Activated CD8-positive, alpha-beta memory T cell treated with anti-CD3 and anti-CD28 coated beads, Interleukin-2, amount 50 U/mL, for 48 hours (primary cell): ENCODE data around the gene CPSF4L.
"Not testable (repeated sequence)": the region's sequence is repeated elsewhere in the genome, so short reads cannot be mapped to it uniquely, and the experiment has no call there.

Experiments used
- DNase-seq: peaks from one replicate; pipeline ENCODE4 v3.0.0-alpha.2; 2020

Gene CPSF4L

DNA sequence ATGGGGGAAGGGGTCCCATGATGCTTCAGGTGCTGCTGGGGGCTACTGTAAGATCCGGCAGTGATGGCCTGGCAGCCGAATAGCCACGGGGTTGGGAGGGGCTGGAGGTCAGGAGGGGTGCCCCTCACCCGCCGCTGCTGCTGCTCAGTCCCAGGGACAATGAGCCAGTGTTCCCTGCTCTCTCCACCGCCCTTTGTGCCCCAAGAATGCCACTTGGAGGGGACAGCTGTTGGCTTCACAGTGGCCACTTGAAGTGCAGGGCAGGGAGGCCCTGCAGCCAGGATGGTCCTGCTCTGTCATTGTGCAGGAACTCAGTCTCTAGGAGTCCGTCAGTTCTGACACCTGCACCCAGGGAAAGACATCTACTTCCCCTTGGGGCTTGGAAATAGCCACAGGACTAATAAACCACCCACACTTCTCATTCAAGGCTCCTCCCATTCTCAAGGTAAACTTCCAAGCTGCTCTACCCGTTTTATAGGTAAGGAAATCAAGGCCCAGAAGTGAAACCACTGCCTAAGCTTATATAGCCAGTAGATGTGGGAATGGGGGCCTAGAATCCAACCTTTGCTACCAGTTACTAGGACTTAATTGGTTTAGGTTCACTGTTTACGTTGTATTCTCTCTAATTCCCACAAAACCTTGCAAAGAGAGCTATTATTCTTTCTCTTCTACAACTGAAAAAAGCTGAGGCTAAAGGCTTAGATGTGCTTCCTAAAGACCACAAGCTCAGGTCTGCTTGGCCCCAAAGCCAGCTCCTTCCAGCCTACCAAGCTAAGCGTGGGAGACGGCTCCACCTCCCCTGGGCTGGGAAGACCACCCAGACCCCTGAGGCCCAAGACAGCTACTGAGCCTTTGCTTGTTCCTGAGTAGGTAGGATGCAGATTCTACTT lies 6.2 kb upstream of the CPSF4L start:
- DNase-seq = no peak

DNA sequence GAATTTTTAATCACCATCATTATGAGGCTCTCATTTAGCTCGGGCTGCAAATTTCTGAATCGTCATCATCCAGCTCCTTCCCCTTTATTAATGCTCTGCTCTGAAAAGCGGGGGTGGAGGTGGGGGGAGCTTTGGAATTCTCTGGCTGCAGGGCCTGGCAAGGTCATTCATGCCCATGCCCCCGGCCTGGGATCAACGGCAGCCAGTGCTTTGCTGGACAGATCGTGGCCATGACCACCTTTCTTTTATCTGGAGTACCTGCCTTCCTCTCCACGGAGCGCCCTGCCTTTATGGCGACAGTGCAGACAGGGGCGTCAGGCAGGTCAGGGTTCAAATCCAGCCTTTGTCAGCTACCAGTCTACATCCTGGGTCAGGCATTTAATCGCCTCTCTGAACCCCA lies 5.1 kb upstream of the CPSF4L start:
- DNase-seq = no peak

DNA sequence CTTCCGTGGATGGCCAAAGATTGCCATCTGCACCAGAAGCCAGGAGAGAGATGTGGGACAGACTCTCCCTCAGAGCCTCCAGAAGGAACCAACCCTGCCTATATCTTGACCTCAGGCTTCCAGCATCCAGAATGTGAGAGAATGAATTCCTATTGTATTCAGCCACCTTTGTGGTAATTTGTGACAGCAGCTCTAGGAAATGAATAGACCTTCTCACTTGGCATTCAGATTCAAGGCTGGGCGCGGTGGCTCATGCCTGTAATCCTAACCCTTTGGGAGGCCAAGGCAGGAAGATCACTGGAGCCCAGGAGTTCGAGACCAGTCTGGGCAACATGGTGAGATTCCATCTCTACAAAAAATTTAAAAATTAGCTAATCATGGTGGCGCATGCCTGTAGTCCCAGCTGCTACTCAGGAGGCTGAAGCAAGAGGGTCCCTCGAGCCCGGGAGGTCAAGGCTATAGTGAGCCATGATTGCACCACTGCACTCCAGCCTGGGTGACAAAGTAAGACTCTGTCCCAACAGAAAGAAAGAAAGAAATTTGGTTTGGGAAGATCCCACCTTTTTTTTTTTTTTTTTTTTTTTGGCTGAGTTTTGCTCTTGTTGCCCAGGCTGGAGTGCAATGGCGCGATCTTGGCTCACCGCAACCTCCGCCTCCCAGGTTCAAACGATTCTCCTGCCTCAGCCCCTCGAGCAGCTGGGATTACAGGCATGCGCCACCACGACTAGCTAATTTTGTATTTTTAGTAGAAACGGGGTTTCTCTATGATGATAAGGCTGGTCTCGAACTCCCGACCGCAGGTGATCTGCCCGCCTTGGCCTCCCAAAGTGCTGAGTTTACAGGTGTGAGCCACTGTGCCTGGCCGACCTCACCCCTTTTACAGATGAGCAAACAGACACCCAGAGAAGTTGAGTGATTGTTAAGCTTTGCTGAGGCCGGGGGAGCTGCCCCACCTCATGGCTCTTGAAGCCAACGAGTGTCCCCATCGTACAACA lies 4.3 kb upstream of the CPSF4L start:
- no peak for DNase-seq

DNA sequence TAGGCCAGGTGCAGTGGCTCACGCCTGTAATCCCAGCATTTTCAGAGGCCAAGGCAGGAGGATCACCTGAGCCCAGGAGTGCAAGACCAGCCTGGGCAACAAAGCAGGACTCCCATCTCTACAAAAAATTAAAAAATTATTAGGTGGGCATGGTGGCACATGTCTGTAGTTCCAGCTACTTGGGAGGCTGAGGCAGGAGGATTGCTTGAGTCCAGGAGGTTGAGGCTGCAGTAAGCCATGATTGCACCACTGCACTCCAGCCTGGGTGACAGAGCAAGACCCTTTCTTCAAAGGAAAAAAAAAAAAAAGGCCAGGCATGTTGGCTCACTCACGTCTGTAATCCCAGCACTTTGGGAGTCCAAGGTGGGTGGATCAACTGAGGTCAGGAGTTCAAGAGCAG lies 2.8 kb upstream of the CPSF4L start:
- not testable (repeated sequence) for DNase-seq

DNA sequence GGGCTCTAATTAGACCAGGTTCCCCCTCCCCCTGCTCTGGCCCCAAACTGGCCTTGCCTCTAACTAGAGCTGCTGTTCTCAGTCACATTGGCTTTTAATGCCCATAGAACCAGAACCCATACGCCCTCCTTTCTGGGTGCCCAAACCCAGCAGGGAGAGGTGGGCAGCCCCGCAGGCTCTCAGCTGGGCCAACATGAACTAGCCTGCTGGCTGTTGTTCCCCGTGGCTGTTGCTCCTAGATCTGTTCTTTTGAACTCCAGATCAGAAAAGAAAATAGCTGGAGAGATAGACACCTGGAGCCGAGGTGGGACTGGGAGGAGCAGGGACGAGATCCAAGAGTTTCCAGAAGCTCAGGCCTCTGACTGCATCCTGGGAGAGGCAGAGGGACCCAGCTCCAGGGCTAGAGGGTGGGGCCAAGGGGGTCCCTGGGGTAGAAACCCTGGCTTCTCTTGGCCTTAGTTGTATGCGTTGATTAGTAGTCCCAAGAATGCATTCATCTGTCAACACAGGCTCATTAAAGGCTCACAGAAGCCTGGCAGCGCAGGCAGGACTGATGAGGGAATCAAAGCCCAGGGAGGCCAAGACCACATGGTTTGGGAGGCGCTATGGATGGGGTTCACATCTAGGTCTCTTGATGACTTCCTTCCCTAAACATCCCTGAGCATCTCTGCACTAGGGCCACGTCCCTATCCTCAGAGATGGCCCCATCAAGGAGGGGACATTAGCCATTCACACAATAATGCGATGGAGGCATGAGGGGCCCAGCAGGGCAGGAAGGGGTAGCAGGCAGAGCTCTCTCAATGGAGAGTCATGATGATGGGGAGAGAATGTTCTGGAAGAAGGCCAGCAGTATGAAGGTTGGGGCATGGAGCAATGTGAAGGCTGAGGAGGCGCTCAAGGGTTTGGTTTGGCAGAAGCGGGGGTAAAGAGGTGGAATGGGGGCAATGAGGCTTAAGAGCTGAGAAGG lies 1.3 kb upstream of the CPSF4L start:
- no peak for DNase-seq

DNA sequence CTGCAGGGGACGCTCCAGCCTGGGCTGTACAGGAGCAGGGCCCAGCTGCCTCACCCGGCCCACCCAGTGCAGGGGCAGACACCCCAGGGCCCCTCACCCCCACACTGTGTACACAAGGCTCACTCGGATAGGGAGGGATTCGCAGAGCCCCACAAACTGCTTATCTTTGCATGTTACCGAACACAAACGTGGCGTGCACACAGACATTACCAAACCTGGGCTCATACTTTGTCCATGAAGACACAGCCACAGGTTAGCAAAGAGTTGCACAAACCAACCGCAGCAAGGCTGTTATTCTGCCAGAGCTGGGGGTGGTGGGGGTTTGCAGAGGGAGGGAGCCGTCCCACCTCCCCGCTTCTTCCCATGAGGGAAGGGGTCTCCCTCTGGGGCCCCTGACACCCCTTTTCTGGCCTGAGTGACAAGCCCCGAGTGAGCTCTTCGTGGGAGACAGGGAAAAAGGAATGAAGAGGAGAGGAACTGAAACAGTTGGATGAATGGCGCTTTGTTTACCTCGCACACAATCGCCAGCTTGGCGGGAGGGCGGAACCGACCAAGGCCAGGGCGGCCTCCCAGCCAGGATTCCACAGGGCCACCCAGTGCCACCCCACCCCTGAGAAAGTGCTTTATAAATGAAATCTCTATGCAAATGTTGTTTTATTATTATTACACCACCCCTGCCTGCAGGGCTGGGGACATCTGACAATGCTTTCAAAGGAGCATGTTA lies 434 bp upstream of the CPSF4L start:
- DNase-seq = no peak

DNA sequence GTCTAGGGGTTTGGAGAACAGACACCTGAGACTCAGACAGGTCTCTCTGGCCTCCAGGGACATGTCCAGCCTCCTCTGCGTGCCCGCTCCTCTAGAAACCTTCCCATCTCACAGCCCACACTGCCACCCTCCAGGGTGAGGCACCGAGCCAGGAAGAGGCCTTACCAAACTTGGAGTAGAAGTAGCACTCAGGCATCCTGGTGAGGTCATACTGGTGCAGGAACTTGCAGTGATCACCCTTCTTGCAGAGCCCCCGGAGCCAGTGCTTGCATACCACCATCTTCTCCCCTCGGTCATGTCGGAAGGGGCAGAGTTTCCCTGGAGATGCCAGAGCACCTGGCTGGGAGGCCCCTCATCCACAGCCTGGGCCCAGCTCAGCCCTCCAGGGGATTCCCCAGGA lies 4.2 kb downstream of the CPSF4L start:
- DNase-seq = no peak

DNA sequence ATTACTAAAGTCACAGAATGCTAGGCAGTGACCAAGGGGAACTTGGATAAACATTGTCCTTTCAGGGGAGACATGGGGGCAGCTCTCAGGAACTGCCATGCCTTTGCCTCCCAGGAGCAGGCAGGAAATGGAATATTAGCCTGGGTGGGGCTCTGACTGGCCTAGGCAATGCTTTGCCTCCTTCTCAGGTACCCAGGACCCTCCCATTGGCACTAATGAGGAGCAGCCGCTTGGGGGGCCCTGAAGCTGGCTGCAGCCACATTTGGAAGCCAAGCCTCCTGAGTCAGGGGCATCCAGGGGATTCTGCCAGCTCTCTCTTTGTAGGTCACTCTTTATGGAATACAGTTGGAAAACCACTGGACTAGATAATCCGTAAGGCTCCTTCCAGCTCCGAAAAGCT lies 5.5 kb downstream of the CPSF4L start:
- no peak for DNase-seq

DNA sequence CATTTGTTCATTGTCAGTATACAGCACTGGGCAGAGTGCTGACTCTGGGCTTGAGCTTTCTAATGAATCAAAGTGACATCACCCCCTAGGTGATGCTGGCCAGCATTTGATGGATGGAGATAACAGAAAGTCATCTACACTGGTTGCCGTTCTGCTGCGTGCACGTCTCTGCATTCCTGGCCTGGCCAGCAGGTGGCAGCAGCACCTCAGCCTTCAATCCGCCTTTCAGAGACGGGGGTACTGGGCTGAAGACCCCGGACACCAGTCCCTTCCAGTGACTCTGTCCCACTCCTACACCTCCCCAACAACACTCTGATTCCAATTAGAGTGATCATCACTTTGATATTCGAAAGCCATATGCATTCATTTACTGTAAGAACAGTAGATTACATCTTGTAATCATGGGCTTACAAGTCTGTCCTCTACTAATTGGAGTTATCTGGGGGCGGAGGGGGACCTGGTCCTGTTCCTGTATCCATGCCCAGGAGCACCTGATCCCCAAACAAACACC lies 6.0 kb downstream of the CPSF4L start:
- DNase-seq = peak; percentile 84

DNA sequence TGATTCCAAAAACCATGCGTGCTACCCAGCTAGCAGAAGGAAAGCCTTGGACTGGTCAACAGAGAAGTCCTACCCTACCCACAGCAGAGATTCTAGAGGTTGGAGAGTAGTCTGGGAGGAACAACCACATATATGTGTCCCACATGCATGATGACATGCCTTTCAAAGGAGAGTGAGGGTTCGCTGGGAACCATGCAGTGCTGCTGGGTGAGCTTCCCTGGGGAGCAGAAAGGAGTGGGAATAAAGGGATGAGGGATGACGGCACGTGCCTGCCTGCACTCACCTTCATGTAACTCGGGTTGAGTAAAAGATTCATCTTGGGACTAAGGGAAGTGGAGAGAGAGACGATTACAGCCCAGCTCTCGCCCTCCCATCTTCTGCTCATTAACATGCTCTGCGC lies 9.8 kb downstream of the CPSF4L start:
- DNase-seq = no peak

DNA sequence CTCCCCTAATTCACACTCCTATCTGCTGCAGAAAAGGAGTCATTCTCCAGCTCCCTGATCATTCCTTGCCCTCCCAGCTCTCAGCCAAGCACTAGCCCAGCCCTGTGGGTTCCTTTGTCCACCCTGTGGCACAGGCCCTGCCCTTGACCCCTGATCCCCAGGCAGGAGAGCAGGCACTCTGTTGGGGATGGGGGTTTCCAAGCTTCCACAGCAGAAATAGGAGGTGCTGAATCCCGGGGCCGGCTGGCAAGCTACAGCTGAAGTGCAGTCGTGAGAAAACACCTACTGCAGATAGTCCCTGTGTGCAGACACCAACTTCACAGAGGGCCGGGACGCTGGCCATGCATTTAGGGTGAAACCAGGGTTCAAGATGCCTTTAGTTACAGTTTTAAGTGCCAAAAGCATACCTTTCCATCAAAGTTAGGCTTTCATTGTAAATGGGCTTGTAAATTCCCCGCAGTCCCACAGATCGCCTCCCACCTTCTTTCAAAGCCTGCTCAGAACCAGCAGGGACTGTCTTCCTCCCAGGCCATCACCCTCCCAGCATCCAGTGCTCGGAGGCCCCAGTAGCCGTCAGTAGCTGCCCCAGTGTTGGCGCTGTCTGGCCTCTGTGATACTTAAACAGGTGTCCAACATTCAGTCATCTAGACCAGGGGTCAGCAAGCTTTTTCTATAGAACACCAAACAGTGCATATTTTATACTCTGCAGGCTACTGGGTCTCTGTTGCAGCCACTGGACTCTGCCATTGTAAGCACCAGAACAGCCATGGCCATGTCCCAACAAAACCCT lies 10.6 kb downstream of the CPSF4L start:
- no peak for DNase-seq

DNA sequence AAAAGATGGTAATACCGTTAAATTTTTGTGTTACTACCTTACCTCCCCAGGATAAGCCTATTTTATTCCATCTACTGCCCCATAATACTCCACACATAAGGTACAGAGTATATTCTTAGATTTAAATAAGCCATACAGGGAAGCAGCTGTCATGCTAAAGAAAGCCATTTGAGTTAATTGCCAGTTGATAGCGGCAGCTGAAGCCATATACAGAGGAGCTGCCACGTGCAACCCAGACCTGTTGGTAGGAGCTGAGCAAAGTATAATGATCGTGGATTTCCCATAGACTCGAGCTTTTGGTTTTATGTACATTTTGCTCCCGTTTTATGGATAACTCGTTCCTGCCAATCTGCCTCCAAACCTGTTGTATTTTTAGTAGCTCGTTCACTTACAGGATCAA lies 12.0 kb downstream of the CPSF4L start:
- DNase-seq = no peak

DNA sequence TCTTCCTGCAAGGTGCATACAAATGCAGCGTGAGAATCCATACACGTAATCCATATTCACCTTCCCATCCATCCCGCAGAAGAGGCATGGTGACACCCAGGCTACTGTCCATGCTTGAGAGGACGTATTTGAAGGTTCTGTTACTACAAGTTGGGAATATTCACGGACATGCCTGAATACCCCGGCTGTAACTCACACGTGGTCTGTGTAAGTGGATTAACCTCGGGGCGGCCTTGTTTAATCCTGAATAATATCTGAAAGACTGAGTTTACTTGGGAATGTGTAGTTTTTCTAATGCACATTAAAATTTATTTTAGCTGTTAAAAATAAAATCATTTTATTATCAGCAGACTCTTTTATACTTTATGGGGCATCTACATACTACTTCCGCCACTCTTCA lies 13.1 kb downstream of the CPSF4L start:
- no peak for DNase-seq

DNA sequence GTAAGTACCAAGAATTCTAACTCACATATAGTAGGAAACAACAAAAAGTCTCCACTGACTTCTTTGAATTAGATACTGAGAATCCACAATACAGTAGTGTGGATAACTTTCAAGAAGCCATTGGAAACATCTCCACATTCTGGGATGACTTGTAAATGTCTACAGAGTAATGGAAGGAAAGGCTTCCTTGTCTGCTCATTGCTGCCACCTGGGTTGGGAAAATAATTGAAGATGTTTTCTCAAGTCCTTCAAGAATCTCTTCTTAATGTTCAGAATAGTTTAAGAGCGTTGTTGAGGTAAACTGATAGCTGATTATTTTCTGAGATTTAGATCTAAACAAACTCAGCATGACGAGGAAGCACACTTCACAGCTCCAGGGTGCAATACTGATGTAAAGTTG lies 14.0 kb downstream of the CPSF4L start:
- no peak for DNase-seq

DNA sequence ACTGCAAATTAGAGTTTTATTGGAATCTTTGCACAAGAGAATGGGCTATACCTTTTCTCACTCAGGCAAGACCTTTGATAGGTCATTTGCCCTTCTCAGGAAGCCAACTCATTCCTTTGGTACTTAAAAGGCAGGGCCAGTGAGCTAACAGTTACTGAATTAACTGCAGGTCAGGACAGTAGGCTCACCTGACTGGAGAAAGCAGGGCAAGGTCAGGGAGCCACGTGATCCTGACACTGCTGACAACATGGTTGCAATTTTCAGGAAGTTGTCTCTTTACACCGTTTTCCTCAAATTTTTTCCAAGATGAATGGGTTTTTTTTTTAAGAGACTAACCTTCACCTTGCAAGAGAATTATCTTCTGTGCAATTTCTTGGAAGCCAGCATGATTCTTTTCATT lies 21.1 kb downstream of the CPSF4L start:
- no peak for DNase-seq

DNA sequence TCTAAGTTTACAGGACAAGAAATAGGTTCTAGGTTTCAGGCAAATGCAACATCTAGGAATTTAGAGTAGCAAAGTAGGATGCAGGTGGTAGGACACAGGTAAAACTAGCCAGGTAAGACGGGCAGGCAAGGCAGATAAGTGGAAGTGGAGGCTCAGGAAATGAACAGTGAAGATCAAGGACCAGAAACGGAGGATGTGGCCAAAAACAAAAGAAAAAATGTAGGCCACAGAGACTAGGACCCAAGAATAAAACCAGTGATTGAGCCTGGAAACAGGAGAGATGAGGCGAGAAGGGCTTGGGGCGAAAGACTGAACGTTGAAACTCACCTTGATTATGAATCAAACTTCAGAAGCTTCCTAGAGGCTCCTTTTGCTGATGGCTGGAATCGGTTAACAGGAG lies 24.0 kb downstream of the CPSF4L start:
- DNase-seq = no peak

DNA sequence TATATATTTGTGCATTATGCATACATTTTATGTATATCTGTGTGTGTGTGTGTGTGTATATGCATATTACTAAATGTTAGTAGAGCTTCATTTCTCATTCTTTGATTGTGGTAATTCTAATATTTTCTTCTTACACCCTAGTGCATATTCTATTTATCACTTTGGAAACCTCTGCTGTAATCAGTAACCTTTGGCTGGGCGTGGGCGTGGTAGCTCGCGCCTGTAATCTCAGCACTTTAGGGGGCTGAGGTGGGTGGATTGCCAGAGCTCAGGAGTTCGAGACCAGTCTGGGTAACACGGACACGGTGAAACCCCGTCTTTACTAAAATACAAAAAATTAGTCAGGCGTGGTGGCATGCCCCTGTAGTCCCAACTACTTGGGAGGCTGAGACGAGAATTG lies 26.9 kb downstream of the CPSF4L start:
- peak; percentile 29 for DNase-seq

DNA sequence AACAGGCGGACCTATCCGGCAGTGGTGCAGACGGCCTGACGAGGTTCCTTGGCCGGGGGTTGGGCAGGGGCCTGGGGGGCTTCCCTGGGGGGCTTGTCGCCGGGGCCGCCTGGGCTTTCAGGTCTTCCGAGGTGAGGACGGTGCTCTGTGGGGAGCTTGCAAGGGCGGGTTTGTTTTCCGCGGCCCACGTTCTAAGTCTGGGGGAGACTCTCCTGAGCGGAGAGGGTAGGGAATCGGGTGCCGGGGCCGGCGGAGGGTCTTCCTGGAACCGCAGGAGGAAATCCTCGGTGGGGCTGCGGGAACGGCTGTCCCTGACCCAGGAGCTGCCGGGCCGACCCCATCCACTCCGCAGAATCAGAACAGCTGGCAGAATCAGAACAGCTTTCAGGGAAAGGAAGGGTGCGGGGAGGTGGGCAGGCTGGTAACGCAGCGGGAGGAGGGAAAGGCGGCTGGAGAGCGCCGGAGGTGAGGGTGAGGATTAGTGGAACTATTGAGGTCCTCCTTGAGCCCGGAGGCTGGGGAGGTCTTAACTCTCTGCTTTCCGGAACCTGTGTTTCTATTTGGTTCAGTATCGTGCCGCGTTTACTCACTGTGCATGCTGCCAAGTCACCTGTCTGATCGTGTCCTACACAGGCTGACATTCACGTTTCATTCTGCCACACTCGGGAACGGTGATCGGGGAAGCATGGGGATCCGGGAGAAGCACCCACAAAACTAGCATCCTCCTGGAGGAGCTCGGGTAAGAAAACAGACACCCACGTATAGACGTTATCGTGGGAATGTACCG lies 28.9 kb downstream of the CPSF4L start:
- peak; percentile 63 for DNase-seq

DNA sequence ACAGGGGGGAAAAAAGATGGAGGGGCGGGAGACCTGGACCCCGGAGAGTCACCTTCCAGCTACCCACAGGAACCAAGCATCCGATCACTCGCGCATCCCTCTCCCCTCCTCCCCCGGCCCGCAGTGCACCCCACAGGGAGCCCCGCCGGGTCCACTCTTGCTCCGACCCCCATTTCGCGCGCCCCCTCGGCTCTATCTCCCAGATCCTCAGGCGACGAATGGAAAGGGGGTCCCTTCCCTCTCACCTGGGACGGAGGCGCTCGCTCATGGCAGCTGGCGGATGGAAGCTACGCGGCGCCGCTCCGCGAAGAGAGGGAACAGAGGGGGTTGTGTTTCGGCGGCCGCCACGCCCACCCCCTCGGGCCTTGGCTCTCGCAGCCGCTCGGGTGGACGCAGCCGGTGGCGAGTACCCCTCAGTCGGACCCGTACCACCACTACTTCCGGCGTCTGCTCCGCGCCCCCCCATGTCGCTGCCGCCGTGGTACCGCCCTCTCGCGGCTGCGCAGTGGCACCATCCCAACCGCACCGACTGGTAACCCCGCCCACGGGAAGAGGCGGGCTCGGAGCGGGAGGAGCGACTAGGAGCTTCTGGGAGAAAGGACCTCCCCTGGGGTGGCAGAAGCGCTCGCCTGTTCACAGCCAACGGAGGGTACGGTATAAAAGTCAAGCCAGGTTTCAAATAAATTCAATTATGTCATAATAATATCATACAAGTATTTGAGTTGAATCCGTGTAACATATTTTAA lies 29.7 kb downstream of the CPSF4L start:
- peak; percentile 98 for DNase-seq
